HFF-Myc (cell line): ENCODE measurements around the gene ODC1.

Source experiments
- DNase-seq: peaks from one replicate; pipeline ENCODE4 v3.0.0-alpha.2; 2011; ENCODE audit warnings: low read depth; ENCODE audit errors: extremely low read depth
- H3K4me3 ChIP-seq: replicated peaks from 2 replicates; pipeline ENCODE4 v1.5.1; 2011; ENCODE audit warnings: low read depth, mild to moderate bottlenecking, control low read depth, low read length
- CTCF ChIP-seq: IDR thresholded peaks from 2 replicates; pipeline ENCODE4 v1.5.1; 2012; ENCODE audit warnings: mild to moderate bottlenecking, low read depth, low read length, control low read depth; ENCODE audit errors: missing control alignments

Gene ODC1

DNA sequence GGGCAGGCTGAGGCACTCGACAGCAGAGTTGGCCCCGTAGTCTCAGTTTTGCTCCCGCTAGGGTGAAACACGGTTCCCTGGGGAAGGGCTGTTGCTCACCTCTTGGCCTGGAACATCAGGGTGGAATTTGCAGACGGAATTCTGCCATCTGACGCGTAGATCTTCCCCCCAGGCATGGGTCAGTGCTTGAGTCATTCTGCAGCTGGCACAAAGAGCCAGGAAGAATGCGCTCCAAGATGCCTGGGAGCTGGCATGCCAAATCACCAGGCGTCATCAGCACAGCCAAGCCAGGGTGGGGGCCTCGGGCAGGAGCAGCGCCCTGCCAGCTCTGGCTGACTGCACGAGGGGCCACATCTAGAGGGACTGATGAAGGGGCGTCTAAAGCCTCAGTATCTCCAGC, 42.7 kb downstream of the ODC1 start:
- peak; percentile 88 for DNase-seq
- no peak overlapping the region for H3K4me3 ChIP-seq
- TF ChIP-seq CTCF = no peak

DNA sequence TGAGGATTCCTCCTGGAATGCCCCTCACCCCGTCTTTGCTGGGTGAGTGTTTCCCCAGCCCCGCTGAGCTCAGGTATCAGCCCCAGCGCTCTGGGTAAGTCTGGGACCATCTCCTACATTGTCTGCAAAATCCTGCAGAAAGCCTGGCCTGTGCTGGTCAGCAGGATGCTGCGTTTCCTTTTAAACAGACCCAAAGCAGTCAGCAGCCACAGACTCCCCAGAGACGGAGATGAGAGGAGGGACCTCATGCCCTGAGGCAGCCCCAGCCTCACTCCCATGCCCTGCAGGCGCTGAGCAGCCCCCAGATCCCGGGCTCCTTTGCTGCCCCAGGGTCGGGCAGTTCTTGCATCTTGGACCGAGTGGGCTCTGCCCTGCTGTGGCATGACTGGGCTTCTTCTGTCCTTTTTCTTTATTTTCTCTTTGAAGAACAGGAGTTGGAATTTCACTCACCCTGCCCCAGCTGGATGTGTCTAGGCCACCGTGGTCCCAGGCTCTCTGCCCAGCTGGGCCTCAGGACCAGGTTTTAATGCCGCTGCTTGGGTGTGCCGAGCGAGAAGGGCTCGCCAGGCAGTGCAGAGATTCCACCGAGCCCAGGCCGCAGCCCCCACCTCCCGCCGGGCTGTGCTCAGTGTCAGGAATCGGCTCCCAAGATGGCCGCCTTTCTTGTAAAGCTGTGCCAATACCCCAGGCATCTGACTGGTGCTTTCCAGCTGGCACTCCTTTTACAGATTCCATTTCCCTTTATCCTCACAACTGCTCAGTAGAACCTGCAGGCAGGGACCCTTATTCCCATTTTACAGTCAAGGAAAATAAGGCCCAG, 43.6 kb downstream of the ODC1 start:
- H3K4me3 ChIP-seq = no peak overlapping the region
- no peak for DNase-seq
- no peak for TF ChIP-seq CTCF

GRCh38 chr2:10402653-10403215, 45.4 kb downstream of the ODC1 start:
- TF ChIP-seq CTCF = no peak
- DNase-seq = no peak
- no peak overlapping the region for H3K4me3 ChIP-seq

GRCh38 chr2:10402062-10402585, 46.0 kb downstream of the ODC1 start:
- no peak for TF ChIP-seq CTCF
- H3K4me3 ChIP-seq = no peak overlapping the region
- DNase-seq = no peak

GRCh38 chr2:10400978-10401951, 46.9 kb downstream of the ODC1 start:
- DNase-seq = no peak
- no peak for TF ChIP-seq CTCF
- H3K4me3 ChIP-seq = no peak overlapping the region

DNA sequence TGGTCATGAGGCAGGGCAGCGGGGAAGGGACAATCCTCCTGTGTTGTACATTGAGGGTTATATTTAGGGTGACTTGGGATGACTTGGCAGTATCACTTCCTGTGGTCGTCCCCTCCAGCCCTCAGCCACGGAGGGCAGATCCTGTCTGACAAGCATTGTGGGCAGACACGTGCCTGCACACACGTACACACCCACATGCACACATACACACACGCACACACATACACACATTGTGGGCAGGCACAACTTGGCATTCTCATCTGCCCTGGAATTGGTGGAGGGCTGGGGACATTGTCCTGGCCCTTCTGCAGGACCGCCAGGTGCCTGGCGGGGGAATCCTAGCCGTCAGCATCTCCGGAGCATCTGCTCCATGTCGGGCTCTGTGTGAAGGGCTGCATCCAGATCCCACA, 47.6 kb downstream of the ODC1 start:
- TF ChIP-seq CTCF = no peak

More for the DNA sequence above, 47.6 kb downstream of the ODC1 start:
- H3K4me3 ChIP-seq = no peak overlapping the region
- no peak for DNase-seq
